NCI-H1930 (cell line): ENCODE measurements around the gene CDK10.
"Not testable (repeated sequence)": the region's sequence is repeated elsewhere in the genome, so short reads cannot be mapped to it uniquely, and the experiment has no call there.

ENCODE experiments used
- DNase-seq, 2 experiments: peaks; one replicate each; lab custom pipeline; 2025; lab: John Stamatoyannopoulos, UW

The CDK10 gene, protein sequence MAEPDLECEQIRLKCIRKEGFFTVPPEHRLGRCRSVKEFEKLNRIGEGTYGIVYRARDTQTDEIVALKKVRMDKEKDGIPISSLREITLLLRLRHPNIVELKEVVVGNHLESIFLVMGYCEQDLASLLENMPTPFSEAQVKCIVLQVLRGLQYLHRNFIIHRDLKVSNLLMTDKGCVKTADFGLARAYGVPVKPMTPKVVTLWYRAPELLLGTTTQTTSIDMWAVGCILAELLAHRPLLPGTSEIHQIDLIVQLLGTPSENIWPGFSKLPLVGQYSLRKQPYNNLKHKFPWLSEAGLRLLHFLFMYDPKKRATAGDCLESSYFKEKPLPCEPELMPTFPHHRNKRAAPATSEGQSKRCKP

DNA sequence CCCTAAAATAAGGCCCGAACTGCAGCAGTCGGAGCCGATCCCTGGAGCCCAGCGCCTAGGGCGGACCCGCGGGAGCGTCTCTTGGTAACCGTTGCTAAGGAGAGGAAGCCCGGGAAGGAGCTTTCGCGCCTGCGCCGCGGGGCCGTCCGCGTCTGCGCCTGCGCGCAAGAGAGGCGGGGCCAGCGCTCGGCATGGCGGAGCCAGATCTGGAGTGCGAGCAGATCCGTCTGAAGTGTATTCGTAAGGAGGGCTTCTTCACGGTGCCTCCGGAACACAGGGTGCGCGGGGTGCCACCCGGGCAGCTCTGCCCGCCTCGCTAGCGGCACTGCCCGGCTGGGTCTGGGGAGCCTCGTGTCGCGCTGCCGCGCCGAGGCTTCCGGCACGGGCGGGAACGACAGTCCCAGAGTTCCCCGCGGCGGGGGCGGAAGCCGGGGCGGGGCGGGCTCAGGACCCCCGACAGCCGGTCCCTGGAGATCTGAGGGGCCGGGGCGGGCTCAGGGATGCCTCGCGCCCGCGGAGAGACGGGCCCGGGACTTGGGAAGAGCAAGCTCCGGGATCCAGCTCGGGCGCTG is at the start of gene CDK10:
CDK10 (plus strand) TSS at position 170 of the 572 bp plus-strand sequence; CDS start at position 192, 22 bp downstream.
- DNase-seq, result peak; percentile 75 to 90

- no peak for DNase-seq
These were observed 49.1 kb upstream of the CDK10 start for GRCh38 chr16:89637379-89637778.

DNA sequence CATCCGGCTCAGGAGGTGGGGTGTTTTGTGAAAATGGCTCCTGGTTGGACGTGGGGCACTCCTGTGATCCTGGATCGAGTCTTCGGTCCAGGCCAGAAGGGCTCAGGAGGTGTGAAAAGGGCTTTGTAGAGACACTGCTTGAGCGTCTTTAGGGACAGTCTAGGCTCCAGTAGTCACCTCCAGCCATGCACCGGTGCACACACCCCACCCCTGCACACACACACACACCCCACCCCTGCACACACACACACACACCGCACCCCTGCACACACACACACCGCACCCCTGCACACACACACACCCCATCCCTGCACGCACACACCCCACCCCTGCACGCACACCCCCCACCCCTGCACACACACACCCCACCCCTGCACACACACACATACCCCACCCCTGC is 48.0 kb upstream of the CDK10 start:
- DNase-seq, result no peak

DNA sequence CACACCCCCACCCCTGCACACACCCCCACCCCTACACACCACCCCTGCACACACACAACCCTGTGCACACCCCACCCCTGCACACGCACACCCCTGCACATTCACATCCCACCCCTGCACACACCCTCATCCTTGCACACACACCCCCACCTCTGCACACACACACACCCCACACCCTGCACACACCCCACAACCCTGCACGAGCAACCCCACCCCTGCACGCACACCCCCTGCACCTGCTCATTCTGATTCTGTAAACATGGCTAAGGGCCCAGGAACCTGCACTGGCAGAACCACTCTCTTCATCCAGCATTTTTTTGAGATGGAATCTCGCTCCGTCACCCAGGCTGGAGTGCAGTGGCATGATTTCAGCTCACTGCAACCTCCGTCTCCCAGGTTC is 47.1 kb upstream of the CDK10 start:
- no peak for DNase-seq

DNA sequence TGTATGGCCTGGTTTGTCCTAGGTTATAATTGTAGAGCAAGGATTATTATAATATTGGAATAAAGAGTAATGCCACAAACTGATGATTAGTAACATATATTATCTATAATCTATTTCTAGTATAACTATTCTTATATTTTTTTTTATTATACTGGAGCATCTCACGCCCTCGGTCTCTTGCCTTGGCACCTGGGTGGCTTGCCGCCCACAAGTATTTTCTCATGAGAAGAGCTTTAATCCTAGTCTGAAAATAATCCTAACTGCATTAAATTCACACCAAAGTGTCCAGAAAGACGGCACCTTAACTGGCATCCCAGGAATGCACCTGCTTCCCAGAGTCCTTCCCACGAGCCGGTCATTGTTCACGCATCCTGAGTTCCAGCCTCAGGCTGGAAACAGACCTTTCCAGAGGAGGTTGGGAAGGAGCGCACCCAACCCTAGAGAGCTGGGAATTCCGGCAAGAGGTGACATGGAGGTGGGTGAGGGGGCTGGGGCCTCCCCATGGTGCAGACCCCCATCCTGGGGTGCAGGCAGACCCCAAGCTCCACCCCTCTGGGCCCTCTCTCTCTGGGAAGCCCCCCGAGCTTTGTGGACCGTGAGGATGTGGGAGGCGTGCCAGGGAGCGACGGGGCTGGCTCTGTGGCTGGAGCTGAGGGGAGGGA is 44.9 kb upstream of the CDK10 start:
- no peak for DNase-seq

- DNase-seq, result no peak
These were observed 43.9 kb upstream of the CDK10 start for GRCh38 chr16:89642574-89642973.

DNA sequence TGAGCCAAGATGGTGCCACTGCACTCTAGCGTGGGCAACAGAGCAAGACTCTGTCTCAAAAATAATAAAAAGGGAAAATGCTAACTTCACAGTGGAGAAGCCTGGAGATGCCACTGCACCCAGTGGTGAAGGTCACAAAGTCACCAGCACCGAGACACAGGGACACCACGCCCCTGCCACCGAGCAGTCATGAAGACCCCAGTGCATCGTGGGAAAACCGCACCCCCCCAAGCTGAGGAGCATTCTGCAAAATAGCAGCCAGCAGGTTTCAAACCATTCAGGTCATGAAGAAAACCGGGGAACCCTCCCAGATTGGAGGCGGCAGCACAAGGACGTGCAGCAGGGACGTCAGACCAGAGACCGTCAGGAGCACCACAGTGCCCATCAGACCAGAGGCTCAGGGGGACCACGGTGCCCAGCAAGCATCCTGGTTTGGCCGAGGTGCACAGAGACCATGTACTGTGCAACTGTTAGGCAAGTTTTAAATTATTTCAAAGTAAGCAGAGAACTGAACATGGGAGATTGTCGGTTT is 42.7 kb upstream of the CDK10 start:
- no peak for DNase-seq

- no peak for DNase-seq
These were observed 41.4 kb upstream of the CDK10 start for GRCh38 chr16:89645122-89645521.

DNA sequence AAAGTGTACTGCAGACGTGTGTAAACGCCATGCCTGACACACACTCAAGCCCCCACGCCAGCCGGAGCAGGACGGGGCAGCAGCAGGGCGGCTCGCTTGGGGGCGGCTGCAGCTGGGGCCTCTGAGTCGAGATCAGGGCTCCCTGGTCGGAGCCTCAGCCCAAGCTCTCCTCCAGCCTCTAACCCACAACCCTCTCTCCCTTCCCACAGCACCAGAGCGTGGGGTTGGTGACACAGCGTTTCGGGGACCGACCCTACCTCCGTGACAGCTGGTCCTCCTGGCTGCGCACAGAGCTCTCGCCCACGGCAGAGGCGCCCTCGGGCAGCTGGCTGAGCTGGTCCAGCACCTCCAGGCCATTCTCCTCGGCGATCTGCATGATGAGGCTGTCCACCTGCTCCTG is 40.2 kb upstream of the CDK10 start:
- no peak for DNase-seq

GRCh38 chr16:89646906-89647305 is 39.6 kb upstream of the CDK10 start:
- DNase-seq, result no peak

DNA sequence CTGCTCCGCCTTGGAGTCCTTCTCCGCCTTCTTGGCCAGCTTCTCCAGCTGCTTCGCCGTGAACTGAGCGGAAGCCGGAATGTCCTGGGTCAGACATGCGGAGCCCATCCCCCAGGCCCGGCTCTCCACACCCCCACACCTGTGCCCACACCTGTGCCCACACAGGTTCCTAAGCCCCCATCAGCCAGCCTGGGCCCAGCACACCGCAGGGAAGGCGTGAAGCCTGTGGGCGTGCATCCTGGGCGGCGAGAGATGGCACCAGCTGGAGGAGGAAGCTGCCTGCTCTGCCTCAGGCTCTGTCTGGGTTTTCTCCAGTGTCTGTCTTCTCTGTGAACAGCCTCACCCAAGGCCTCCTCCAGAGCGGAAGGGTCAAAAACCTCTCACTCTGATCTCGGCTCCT is 34.9 kb upstream of the CDK10 start:
- no peak for DNase-seq

DNA sequence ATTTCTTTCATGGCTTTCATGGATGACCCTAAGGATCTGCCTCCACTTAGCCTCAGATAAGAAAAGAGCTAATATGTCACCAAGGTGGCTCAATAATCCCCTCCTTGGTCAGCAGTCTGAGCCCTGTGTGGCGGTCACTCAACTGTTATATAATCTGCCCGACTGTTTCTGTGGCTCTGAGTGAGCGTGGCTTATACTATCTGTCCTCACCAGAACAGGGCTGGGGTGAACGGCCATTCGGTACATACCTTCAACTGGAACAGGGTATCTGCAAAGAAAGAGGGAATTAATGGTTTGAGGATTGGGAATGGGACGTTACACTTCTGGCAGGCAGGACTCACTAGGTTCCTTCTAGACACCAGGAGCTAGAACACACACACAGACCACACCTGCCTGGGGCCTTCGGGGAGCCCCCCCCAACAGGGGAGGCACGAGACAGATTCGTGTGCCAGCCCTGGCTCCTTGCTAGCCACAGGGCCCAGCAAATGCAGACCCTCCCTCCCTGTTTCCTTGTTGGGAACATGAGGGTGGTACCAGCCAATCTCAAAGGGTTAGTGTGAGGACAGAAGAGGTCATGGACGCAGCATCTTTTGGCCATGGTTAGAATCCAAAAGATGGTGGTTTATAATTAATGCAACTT is 32.7 kb upstream of the CDK10 start:
- no peak for DNase-seq

DNA sequence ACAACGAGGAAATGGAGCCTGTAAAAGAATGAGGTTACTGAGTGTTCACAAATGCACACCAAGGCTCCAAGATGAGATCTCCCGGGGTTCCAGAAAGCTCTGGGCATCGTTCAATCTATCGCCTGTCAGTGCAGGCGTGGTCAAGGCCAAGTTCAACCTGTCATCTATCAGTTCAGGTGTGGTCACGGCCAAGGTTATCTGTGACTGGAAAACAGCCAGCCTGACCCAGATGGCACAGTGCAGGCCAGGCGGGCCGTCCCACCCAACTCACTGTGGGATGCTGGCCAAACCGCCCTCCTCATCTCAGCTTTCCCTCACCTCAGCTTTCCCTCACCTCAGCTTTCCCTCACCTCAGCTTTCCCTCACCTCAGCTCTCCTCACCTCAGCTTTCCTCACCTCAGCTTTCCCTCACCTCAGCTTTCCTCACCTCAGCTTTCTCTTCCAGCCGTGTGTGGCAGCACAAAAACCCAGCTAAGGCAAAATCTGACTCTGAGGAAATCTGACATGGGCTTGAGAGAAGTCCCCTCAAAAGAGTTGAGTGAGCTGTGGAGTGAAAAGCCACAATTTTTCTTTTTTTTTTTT is 31.3 kb upstream of the CDK10 start:
- no peak for DNase-seq

DNA sequence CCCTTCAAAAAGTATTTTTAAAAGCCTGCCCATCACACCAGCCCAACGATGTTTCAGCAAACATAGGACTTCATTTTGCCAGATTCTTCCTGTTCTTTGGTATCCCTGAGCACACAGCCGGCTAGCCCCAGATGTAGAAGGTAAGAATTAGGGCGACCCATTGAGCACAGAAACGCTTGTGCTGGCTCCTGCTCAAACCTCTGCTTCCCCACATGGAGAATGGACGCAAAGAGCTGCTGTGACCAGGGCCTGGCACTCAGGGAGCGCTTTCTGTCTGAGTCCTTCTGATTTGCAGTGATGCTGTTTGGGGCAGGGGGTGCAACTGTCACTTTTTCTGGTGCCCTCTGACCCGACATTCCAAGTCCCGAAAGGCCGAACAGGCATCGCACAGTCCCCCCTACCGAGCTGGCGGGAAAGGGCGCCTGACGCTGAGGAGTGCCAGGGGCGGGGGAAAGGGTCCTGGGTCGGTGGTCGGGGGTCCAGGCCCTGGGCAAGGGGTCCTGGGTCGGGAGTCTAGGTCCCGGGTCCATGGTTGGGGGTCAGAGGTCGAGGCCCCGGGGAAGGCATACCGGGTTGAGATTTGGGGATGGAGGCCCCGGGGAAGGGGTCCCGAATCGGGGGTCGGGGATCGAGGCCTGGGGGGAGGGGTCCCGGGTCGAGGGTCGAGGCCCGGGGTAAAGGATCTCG is 29.9 kb upstream of the CDK10 start:
- no peak for DNase-seq

GRCh38 chr16:89657442-89658220 is 28.9 kb upstream of the CDK10 start, which contains the start of the genes CHMP1A and SPATA33:
Gene CHMP1A (minus strand): TSS chr16:89657708. CDS start chr16:89657588, 120 bp downstream.
Gene SPATA33 (plus strand): TSS chr16:89657836. CDS start chr16:89657912, 76 bp downstream.
- peak; percentile 76 to 87 for DNase-seq

- no peak for DNase-seq
These were observed 28.1 kb upstream of the CDK10 start for GRCh38 chr16:89658221-89658879.

GRCh38 chr16:89660146-89660545 is 26.3 kb upstream of the CDK10 start:
- no peak for DNase-seq

GRCh38 chr16:89661215-89661614 is 25.3 kb upstream of the CDK10 start:
- no peak for DNase-seq

DNA sequence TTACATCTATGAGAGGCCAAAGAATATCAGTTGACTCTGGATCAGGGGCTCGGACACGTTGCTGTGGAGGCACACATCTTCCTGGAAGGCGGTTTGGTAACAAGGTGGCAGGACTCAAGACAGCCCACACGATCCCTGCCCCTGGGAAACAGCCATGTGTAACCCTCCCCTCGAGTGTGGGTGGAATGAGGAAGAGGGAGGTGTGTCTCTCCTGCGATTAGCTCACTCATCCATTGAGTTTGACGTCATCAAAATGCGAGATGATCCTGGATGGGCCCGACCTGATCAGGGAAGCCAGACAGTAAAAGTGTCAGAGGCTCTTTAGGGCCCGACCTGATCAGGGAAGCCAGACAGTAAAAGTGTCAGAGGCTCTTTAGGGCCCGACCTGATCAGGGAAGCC is 22.3 kb upstream of the CDK10 start:
- not testable (repeated sequence) for DNase-seq

DNA sequence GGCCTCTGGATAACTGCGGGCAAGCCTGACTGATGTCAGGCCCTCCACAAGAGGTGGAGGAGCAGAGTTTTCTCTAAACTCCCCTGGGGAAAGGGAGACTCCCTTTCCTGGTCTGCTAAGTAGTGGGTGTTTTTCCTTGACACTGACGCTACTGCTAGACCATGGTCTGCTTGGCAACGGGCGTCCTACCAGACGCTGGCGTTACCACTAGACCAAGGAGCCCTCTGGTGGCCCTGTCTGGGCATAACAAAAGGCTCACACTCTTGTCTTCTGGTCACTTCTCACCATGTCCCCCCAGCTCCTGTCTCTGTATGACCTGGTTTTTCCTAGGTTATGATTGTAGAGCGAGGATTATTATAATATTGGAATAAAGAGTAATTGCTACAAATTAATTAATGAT is 19.5 kb upstream of the CDK10 start:
- not testable (repeated sequence) for DNase-seq
